ENCODE data around the gene TMPRSS5.
"Not testable (repeated sequence)": the region's sequence is repeated elsewhere in the genome, so short reads cannot be mapped to it uniquely, and the experiment has no call there.

The TMPRSS5 gene

GRCh38 chr11:113705871-113706655, at the start of gene TMPRSS5:
Gene TMPRSS5 (minus strand): TSS chr11:113706308. CDS start chr11:113706224, 84 bp downstream.
- no peak for DNase-seq (ENCODE audit: low read depth)

DNA sequence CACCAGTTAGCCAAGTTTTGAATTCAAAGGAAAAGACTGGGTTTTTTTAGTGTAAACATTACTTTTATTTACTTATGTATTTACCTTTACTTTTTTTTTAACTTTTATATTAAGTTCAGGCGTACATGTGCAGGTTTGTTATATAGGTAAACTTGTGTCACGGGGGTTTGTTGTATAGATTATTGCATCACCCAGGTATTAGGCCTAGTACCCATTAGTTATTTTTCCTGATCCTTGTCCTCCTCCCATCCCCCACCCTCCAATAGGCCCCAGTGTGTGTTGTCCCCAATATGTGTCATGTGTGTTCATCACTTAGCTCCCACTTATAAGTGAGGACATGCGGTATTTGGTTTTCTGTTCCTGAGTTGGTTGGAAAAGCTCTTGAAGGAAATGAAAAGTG, 46.8 kb upstream of the TMPRSS5 start:
- no peak for DNase-seq (ENCODE audit: low read depth)

DNA sequence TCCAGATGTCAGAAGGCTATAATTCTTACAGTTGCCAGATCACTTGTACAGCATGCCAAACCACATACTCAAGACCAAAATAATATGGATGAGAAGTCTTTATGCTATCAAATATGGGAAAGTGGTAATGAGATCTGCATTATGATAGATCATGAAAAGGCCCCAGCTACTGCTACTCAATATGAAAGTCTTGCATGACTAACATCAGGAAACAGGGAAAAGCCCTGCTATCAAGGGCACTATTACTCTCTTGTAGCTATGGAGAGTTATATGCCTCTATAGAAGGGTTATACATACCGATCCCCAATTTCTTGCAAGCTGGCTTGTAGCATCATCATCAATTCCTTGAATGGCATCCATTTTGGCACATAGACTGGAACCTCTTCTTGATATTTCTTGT, 30.2 kb upstream of the TMPRSS5 start:
- no peak for DNase-seq (ENCODE audit: low read depth)

GRCh38 chr11:113732092-113732491, 26.0 kb upstream of the TMPRSS5 start:
- DNase-seq (ENCODE audit: low read depth): no peak

DNA sequence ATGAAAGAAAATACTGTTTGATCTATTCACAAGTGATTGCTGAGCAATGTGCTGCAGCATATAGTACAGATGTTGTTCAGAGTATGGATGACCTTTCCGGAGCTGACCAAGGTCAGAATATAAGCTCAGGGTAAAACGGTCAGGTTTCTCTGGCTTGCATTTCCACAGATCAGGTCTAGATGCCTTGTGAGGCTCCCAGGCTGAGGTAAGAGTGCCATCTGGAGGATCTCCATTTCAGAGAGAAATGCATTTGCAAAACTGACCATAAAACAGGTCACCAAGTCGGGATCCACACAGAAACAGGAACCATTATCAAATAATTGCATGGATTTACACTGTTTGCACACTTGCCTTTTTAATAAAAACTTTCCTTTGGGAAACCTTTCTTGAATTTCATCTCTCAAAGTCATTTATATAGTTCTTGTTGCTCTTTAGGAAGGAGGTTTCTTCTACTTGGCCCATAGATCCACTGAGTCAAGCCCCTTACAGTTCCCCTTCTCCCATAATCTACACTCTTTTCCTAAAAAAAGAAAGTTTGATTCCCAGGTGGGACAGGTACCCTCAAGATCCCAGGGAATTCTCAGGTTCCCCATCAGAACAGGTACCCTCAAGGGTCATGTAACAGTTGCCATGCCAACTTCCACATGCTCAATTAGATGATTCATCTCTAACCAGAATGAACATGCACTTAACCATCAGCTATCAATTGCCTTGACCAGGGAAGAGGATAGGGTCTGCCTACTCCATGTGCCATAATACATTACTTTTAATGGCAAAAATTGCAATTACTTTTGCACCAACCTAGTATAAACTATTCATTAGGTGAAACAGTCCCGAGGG, 25.0 kb upstream of the TMPRSS5 start:
- DNase-seq (ENCODE audit: low read depth): peak; percentile 73

GRCh38 chr11:113729456-113729855, 23.3 kb upstream of the TMPRSS5 start:
- no peak for DNase-seq (ENCODE audit: low read depth)

GRCh38 chr11:113728814-113729213, 22.7 kb upstream of the TMPRSS5 start:
- DNase-seq (ENCODE audit: low read depth): peak; percentile 16

GRCh38 chr11:113725913-113726312, 19.8 kb upstream of the TMPRSS5 start:
- no peak for DNase-seq (ENCODE audit: low read depth)

DNA sequence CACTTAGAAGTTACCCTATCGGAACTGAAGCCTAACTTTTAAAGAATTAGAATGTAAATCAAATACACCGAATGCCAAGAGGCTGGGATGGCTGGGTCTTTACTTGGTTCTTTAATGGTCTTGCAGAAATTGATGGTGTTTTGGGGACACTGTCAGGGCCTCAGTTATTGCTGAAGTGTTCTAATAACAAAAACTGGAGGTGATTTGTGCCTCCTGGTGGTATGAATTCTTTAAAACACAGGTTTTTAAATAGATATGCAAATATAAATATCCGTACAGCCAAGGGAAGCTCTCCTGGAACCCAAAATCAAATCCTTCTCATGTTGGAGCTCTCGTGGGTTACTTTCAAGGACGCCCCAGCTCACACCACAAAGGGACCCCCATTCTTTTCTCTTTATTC, 19.3 kb upstream of the TMPRSS5 start:
- no peak for DNase-seq (ENCODE audit: low read depth)

GRCh38 chr11:113724778-113725177, 18.7 kb upstream of the TMPRSS5 start:
- DNase-seq (ENCODE audit: low read depth): no peak

DNA sequence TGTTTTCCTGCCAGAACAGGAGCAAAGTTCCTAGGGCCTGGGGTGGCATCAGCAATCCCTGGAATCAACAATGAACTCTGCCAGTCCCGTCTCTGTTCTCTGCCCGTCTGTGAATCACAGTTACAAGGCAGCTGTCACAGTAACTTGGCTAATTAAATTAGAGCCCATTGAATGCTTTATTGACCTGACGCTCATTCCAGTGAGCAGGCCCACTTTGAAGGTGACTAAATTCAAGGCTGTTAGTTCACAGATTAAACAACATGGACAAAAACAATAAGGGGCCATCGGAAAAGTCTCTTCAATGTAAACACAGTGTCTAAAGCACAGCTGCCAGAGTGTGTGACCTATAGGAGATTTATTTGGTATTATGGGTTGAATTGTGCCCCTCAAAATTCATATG, 17.7 kb upstream of the TMPRSS5 start:
- DNase-seq (ENCODE audit: low read depth): no peak

DNA sequence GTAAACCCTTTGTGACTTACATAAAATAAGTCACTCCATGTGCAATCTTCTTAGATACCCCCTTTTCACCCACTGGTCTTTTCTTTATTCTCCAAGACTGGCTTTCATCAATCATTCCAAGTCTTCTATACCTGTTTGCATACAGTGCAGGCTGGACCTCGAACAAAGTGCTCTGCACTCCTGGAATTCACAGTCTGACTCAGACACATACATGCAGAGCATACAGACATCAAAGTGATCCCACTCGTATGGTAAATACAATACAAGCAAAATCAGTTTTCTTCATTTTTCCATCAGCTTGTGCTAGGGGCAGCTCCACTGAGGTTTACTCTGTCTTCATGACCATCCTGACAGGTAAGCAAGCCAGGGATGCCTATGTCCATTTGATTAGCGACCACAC, 16.8 kb upstream of the TMPRSS5 start:
- DNase-seq (ENCODE audit: low read depth): no peak

DNA sequence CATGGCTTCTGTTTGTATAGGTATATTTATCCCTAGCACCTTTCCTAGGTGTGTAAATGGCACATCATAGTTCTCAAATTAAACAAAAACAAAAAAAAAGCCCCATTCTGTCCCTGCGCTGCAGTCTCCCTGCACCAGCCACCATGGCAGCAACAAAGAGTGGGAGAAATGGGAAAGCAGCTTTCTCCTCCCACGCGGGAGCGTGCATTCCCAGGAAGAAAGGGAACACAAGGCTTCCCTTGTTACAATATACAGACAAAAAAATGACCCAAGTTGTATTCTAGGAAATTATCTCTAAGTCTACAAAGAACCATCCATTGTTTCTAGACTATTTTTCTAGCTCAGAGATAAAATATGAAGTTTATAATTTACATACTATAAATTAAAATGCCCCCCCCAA, 16.1 kb upstream of the TMPRSS5 start:
- no peak for DNase-seq (ENCODE audit: low read depth)

DNA sequence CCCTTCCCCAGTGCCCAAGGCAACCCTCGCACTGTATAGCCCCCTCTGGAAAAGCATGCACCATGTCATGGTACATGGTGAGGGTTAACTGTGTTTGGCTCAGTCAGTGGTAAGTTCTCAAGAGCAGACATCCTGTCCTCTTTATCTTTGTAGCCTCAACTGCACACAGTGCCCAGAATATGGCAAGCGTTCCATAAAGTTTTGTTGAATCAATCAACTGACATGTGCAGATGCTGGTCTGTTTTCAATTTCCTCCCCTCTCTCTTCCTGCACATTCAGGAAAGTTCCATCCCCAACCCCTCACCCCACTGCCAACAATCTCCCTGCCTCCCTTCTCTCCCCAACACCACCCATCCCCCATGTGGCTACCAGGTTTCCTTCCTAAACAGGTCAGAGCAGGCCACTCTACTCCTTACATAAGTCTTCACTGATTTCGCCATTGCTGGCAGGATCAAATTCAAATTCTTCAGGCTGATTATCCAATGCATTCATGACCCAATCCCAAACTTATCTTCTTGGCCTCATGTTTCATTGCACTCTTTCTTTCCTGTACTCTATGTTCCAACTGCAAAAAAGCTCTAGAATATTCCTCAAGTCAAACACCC, 15.5 kb upstream of the TMPRSS5 start:
- peak; percentile 36 for DNase-seq (ENCODE audit: low read depth)

GRCh38 chr11:113720478-113720877, 14.4 kb upstream of the TMPRSS5 start:
- DNase-seq (ENCODE audit: low read depth): not testable (repeated sequence)

- no peak for DNase-seq (ENCODE audit: low read depth)
These were observed 9.9 kb upstream of the TMPRSS5 start for GRCh38 chr11:113715882-113716625.

- no peak for DNase-seq (ENCODE audit: low read depth)
These were observed 9.2 kb upstream of the TMPRSS5 start for GRCh38 chr11:113715273-113715672.

- no peak for DNase-seq (ENCODE audit: low read depth)
These were observed 4.9 kb upstream of the TMPRSS5 start for GRCh38 chr11:113710989-113711388.

DNA sequence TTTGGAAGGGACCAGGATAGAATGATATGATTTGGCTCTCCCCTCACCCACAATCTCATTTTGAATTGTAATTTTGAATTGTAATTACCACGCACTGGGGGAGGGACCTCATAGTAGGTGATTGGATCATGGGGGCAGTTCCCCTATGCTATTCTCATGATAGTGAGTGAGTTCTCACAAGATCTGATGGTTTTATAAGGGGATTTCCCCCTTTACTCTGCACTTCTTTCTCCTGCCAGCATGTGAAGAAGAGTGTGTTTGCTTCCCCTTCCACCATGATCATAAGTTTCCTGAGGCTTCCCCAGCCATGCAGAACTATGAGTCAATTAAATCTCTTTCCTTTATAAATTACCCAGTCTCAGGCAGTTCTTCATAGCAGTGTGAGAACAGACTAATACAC, 2.6 kb downstream of the TMPRSS5 start:
- DNase-seq (ENCODE audit: low read depth): not testable (repeated sequence)

- DNase-seq (ENCODE audit: low read depth): no peak
These were observed 4.6 kb downstream of the TMPRSS5 start for GRCh38 chr11:113701491-113701890.

- no peak for DNase-seq (ENCODE audit: low read depth)
These were observed 7.6 kb downstream of the TMPRSS5 start for GRCh38 chr11:113698515-113698914.

GRCh38 chr11:113697756-113698407, 8.2 kb downstream of the TMPRSS5 start:
- DNase-seq (ENCODE audit: low read depth): no peak
